Sigmoid colon (tissue), 7 donors: Measurements from ENCODE around the gene SUB1. TPM values are rescaled to one million over a fixed set of nuclear protein-coding genes. Genes with fewer than 3 reads are reported as not detected.
"Not testable (repeated sequence)": the region's sequence is repeated elsewhere in the genome, so short reads cannot be mapped to it uniquely, and the experiment has no call there.

Experiments used
- DNase-seq: peaks from one replicate; pipeline ENCODE4 v3.0.0-alpha.2; 2019
- H3K27ac ChIP-seq, 4 donors: fragments of 200-600 bp; sonication (generic); one replicate each; pipeline ENCODE4 v1.5.1; 2016 to 2019; ENCODE audit warnings: mild to moderate bottlenecking in 1 of 4
- H3K27me3 ChIP-seq, 3 donors: fragments of 200-600 bp; sonication (generic); one replicate each; pipeline ENCODE4 v1.5.1; 2019; ENCODE audit warnings: mild to moderate bottlenecking in 1 of 3
- H3K36me3 ChIP-seq, 4 donors: fragments of 200-600 bp; sonication (generic); one replicate each; pipeline ENCODE4 v1.5.1; 2016 to 2019
- H3K4me1 ChIP-seq, 4 donors: fragments of 200-600 bp; sonication (generic); one replicate each; pipeline ENCODE4 v1.5.1; 2017 to 2019
- H3K4me3 ChIP-seq, 4 donors: fragments of 200-600 bp; sonication (generic); one replicate each; pipeline ENCODE4 v1.5.1; 2017 to 2019; ENCODE audit warnings: mild to moderate bottlenecking in 2 of 4, moderate library complexity in 1 of 4
- H3K9me3 ChIP-seq, 4 donors: fragments of 200-600 bp in 3 of 4; sonication (generic) in 3 of 4; one replicate each; pipeline versions ENCODE4 v1.5.1 to v1.6.1; 2013 to 2019
- EP300 ChIP-seq, 4 donors: sonication (generic); formaldehyde crosslinking; IDR thresholded peaks; one replicate each; pipeline ENCODE4 v1.6.1; 2017; ENCODE audit warnings: antibody characterized with exemption in 4 of 4
- POLR2A ChIP-seq, 2 donors: fragments of 450-650 bp; IDR thresholded peaks; one replicate each; pipeline ENCODE4 v1.6.1; 2016; ENCODE audit warnings: antibody characterized with exemption in 2 of 2, mild to moderate bottlenecking in 2 of 2, moderate library complexity in 2 of 2
- POLR2AphosphoS5 ChIP-seq, 4 donors: sonication (generic); formaldehyde crosslinking; IDR thresholded peaks; one replicate each; pipeline ENCODE4 v1.6.1; 2017; ENCODE audit warnings: antibody characterized with exemption in 4 of 4
- whole genome bisulfite sequencing, 2 donors: extraction: QIAGEN DNeasy Blood & Tissue Kit; methylation state at CpG; one replicate each; pipeline ENCODE4 v1.1.7; 2013; 5-methylcytosine and 5-hydroxymethylcytosine counted together
- intact Hi-C: fragments of 100-400 bp; cut with DNase I; formaldehyde crosslinking; loops from one replicate; pipeline ENCODE4 v1.15.1; 2023
- polyA plus RNA-seq, 3 donors: library from polyadenylated mRNA; stranded (reverse); fragments of 200-250 nt; gene quantifications; one replicate each; pipeline ENCODE4 v1.2.3, GENCODE V29; 2013
- total RNA-seq, 4 donors: library from RNA; depleted of rRNA; stranded (reverse); fragments of >200 nt; gene quantifications; one replicate each; pipeline ENCODE4 v1.1.0, GENCODE V29; 2016
- TF ChIP-seq, protein P1 (sequence below), 4 experiments: fragments of 450-650 bp in 3 of 4; fragments of 200-600 bp in 1 of 4; IDR thresholded peaks; one replicate each; pipeline ENCODE4 v1.5.1; 2016 to 2019; ENCODE audit warnings: antibody characterized with exemption in 4 of 4, mild to moderate bottlenecking in 3 of 4, moderate library complexity in 2 of 4
- donor health status: healthy with polysubstance abuse.
- donor health status: Bipolar disorder and iron deficiency.
- donor health status: healthy.

SUB1 gene
- total and polyA plus RNA-seq, 7 donors = 84.0 to 277 (median 165) TPM

DNA sequence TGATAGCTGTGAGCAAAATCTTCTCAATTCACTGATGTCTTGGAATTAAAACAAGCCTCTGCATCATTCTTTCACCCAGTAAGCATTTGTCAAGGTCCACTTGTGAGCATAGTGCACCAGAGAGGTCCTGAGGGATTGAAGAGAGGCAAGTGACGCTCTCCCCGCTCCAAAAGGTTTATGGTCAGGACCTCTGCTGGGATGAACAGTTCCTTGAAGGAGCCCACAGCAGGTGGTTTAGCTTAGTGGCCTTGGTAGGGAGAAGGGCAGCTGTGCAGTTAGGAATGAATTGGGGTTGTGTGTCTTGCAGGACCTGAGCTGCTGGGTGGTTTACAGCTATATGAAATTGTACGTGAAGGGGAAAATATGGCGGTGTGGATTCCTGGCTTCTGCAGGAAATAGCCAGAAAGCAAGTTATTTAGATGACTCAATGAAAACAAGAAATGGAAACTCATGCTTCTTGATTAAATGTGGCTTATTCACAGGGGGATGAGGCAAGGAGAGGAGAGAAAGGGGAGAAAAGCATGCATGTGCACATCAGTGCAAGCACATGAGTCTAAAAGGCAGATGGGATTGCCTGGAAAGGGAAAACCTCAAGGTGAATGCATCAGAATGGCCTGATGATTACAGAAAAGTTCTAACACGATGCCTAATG lies 42.0 kb downstream of the SUB1 start:
- DNase-seq = no peak
- Histone ChIP-seq H3K4me3 (no peak overlapping the region), H3K27me3 (no peaks in the 10 kb centered on the region), H3K9me3 (no peaks in the 10 kb centered on the region), H3K36me3 (no peaks in the 10 kb centered on the region), H3K27ac (no peak overlapping the region), H3K4me1 (no peaks in the 10 kb centered on the region)
- WGBS, 2 donors = 90 to 93% methylated on average over 5 of the region's 5 CpGs
- intact Hi-C loops = no loop called here
- TF ChIP-seq POLR2A (IDR thresholded peaks at IDR 0.05) (no peak), EP300 (IDR thresholded peaks at IDR 0.05) (no peak), POLR2AphosphoS5 (IDR thresholded peaks at IDR 0.05) (no peak)

DNA sequence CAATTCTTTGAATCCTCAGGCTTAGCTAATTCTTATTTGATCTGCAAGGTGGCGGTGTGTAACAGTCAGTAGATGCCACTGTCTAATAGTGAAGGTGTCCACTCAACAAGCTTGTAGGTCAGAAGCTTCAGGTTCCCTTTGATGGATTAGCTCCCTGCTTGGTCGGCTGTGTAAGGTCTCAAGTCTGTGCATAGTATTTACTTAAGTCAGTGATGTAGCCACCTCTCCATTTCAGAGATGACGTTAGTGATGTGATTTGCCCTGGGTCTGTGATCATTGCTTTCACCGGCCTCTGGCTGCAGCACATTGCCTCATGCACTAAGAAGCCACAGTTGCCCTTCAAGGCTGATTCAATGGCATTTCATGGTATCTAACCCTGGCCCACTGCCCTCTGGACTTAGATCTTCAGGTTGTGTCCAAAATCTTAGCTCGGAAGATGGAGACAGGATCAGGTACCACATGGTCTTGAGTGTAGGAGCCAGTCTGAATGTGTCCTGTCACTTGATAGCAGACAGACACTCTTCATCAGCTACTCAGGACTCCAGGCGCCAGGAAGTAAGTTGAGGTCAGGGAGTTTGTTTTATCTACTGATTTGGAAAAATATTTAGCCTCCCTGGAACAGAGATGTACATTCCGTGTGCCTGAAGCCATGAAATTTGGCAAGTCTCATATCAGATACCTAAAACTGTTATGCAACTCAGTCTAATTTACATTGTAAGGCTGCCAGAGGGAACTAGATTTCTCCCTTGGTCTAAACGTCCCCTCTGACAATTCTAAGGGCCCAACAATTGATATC lies 42.9 kb downstream of the SUB1 start:
- H3K36me3 ChIP-seq = no peaks in the 10 kb centered on the region
- H3K27ac ChIP-seq = no peak overlapping the region
- DNase-seq = no peak
- H3K4me3 ChIP-seq = no peak overlapping the region
- no peaks in the 10 kb centered on the region for H3K27me3 ChIP-seq
- TF ChIP-seq, protein P1, sequence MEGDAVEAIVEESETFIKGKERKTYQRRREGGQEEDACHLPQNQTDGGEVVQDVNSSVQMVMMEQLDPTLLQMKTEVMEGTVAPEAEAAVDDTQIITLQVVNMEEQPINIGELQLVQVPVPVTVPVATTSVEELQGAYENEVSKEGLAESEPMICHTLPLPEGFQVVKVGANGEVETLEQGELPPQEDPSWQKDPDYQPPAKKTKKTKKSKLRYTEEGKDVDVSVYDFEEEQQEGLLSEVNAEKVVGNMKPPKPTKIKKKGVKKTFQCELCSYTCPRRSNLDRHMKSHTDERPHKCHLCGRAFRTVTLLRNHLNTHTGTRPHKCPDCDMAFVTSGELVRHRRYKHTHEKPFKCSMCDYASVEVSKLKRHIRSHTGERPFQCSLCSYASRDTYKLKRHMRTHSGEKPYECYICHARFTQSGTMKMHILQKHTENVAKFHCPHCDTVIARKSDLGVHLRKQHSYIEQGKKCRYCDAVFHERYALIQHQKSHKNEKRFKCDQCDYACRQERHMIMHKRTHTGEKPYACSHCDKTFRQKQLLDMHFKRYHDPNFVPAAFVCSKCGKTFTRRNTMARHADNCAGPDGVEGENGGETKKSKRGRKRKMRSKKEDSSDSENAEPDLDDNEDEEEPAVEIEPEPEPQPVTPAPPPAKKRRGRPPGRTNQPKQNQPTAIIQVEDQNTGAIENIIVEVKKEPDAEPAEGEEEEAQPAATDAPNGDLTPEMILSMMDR (IDR thresholded peaks at IDR 0.05) = no peak
- TF ChIP-seq EP300 (IDR thresholded peaks at IDR 0.05) = no peak
- TF ChIP-seq POLR2A (IDR thresholded peaks at IDR 0.05) = no peak
- TF ChIP-seq POLR2AphosphoS5 (IDR thresholded peaks at IDR 0.05) = no peak
- no peaks in the 10 kb centered on the region for H3K4me1 ChIP-seq
- 76 to 84% methylated on average over 8 of the region's 8 CpGs for WGBS, 2 donors
- intact Hi-C loops = no loop called here
- no peaks in the 10 kb centered on the region for H3K9me3 ChIP-seq

GRCh38 chr5:32630867-32631491 lies 45.6 kb downstream of the SUB1 start:
- DNase-seq = no peak
- TF ChIP-seq, protein P1 (IDR thresholded peaks at IDR 0.05) = no peak
- no peak for TF ChIP-seq POLR2A (IDR thresholded peaks at IDR 0.05)
- no peak for TF ChIP-seq EP300 (IDR thresholded peaks at IDR 0.05)
- no peak for TF ChIP-seq POLR2AphosphoS5 (IDR thresholded peaks at IDR 0.05)
- intact Hi-C loops = no loop called here
- 81 to 82% methylated on average over 5 of the region's 5 CpGs for WGBS, 2 donors
- no peak overlapping the region for H3K27ac ChIP-seq
- no peaks in the 10 kb centered on the region for H3K27me3 ChIP-seq
- H3K4me1 ChIP-seq = no peaks in the 10 kb centered on the region
- H3K9me3 ChIP-seq = no peaks in the 10 kb centered on the region
- no peaks in the 10 kb centered on the region for H3K36me3 ChIP-seq
- H3K4me3 ChIP-seq = no peak overlapping the region

DNA sequence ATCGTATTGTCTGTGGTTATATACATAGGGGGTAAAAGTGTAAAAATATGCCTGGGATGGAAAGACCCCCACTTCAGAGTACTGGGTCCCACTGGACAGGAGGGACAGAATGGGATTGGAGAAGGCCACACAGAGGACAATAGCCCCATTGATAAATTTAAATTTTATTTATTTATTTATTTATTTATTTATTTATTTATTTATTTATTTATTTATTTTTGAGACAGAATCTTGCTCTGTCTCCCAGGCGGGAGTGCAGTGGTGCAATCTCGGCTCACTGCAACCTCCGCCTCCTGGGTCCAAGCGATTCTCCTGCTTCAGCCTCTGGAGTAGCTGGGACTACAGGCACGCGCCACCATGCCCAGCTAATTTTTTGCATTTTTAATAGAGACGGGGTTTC lies 47.7 kb downstream of the SUB1 start:
- WGBS, 2 donors = 91 to 96% methylated on average over 8 of the region's 8 CpGs
- H3K27ac ChIP-seq, H3K9me3 ChIP-seq, H3K4me3 ChIP-seq, H3K27me3 ChIP-seq, DNase-seq, H3K4me1 ChIP-seq, intact Hi-C loops, H3K36me3 ChIP-seq: not testable (repeated sequence)

DNA sequence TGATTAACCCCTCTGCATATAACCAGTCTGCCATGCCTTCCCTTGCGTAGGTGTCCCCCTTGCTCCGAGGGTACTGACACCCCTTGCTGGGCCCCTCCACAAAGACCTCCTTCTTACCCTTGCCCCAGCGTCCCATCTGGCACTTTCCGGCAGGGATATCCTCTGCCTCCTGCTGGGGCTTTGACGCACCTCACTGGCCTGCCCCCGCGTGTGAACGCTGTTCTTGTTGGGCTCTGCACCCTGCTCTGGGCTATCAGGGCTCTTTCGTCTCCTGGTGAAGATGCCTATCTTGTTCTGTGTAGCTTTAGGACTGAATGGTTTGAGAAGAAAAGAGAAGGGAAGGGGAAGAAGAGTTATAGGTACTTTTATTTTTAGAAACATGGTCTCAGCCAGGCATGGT lies 53.0 kb downstream of the SUB1 start:
- H3K4me1 ChIP-seq = no peaks in the 10 kb centered on the region
- no peaks in the 10 kb centered on the region for H3K36me3 ChIP-seq
- no peak overlapping the region for H3K27ac ChIP-seq
- intact Hi-C loops = no loop called here
- no peak for DNase-seq
- WGBS, 2 donors = 91 to 92% methylated on average over 9 of the region's 9 CpGs
- no peaks in the 10 kb centered on the region for H3K9me3 ChIP-seq
- no peak overlapping the region for H3K4me3 ChIP-seq
- TF ChIP-seq, protein P1 (IDR thresholded peaks at IDR 0.05) = no peak
- no peak for TF ChIP-seq POLR2A (IDR thresholded peaks at IDR 0.05)
- no peak for TF ChIP-seq EP300 (IDR thresholded peaks at IDR 0.05)
- no peak for TF ChIP-seq POLR2AphosphoS5 (IDR thresholded peaks at IDR 0.05)
- no peaks in the 10 kb centered on the region for H3K27me3 ChIP-seq
